ENCODE measurements around the gene TEAD1. TPM values are rescaled to one million over a fixed set of nuclear protein-coding genes. Genes with fewer than 3 reads are reported as not detected.
A peak's percentile ranks its signal among the peaks of the same experiment; 100 is the strongest.

Gene TEAD1
- total and polyA plus RNA-seq, 2 experiments from 2014 or later = 45.9 to 105 TPM

- no peak for TF ChIP-seq CTCF (IDR thresholded peaks at IDR 0.05; ENCODE audit: low read depth, low read length)
- Histone ChIP-seq H3K9me3 (ENCODE audit: low read depth) (no peaks in the 10 kb centered on the region), H3K4me3 (no peak overlapping the region), H3K4me1 (ENCODE audit: low read depth) (no peaks in the 10 kb centered on the region), H3K27ac (no peak overlapping the region), H3K27me3 (no peaks in the 10 kb centered on the region), H3K36me3 (peaks cover 29% of the 10 kb centered on the region)
- no peak for DNase-seq (ENCODE audit: low read depth in 1 of 2, low spot score in 1 of 2)
Measured at GRCh38 chr11:12942157-12942556, 267.9 kb downstream of the TEAD1 start.

- DNase-seq (ENCODE audit: low read depth in 1 of 2, low spot score in 1 of 2) = no peak
- no peaks in the 10 kb centered on the region for H3K27me3 ChIP-seq
- H3K4me1 ChIP-seq (ENCODE audit: low read depth) = no peaks in the 10 kb centered on the region
- TF ChIP-seq CTCF (IDR thresholded peaks at IDR 0.05; ENCODE audit: low read depth, low read length) = no peak
- H3K36me3 ChIP-seq = peaks cover 24% of the 10 kb centered on the region
- H3K9me3 ChIP-seq (ENCODE audit: low read depth) = no peaks in the 10 kb centered on the region
- no peak overlapping the region for H3K4me3 ChIP-seq
- H3K27ac ChIP-seq = no peak overlapping the region
Measured at GRCh38 chr11:12943311-12943710, 269.1 kb downstream of the TEAD1 start.

GRCh38 chr11:12944889-12945288, 270.7 kb downstream of the TEAD1 start:
- Histone ChIP-seq H3K27ac (no peak overlapping the region), H3K4me1 (ENCODE audit: low read depth) (no peaks in the 10 kb centered on the region), H3K36me3 (peaks cover 23% of the 10 kb centered on the region), H3K9me3 (ENCODE audit: low read depth) (no peaks in the 10 kb centered on the region), H3K4me3 (no peak overlapping the region), H3K27me3 (no peaks in the 10 kb centered on the region)
- TF ChIP-seq CTCF (IDR thresholded peaks at IDR 0.05; ENCODE audit: low read depth, low read length) = no peak
- DNase-seq (ENCODE audit: low read depth in 1 of 2, low spot score in 1 of 2) = no peak

GRCh38 chr11:12949453-12949852, 275.2 kb downstream of the TEAD1 start:
- Histone ChIP-seq H3K4me3 (no peak overlapping the region), H3K27me3 (no peaks in the 10 kb centered on the region), H3K36me3 (peaks cover 3% of the 10 kb centered on the region), H3K4me1 (ENCODE audit: low read depth) (no peaks in the 10 kb centered on the region), H3K27ac (no peak overlapping the region), H3K9me3 (ENCODE audit: low read depth) (no peaks in the 10 kb centered on the region)
- no peak for TF ChIP-seq CTCF (IDR thresholded peaks at IDR 0.05; ENCODE audit: low read depth, low read length)
- DNase-seq (ENCODE audit: low read depth in 1 of 2, low spot score in 1 of 2) = no peak

- no peak for TF ChIP-seq CTCF (IDR thresholded peaks at IDR 0.05; ENCODE audit: low read depth, low read length)
- Histone ChIP-seq H3K4me1 (ENCODE audit: low read depth) (no peaks in the 10 kb centered on the region), H3K9me3 (ENCODE audit: low read depth) (no peaks in the 10 kb centered on the region), H3K4me3 (no peak overlapping the region), H3K27ac (no peak overlapping the region), H3K27me3 (no peaks in the 10 kb centered on the region), H3K36me3 (no peaks in the 10 kb centered on the region)
- DNase-seq (ENCODE audit: low read depth in 1 of 2, low spot score in 1 of 2) = peak in 1 of 2 donors; percentile 23
Measured at GRCh38 chr11:12950670-12951069, 276.4 kb downstream of the TEAD1 start.

GRCh38 chr11:12951376-12951775, 277.2 kb downstream of the TEAD1 start:
- H3K9me3 ChIP-seq (ENCODE audit: low read depth) = no peaks in the 10 kb centered on the region
- H3K27me3 ChIP-seq = no peaks in the 10 kb centered on the region
- no peak for TF ChIP-seq CTCF (IDR thresholded peaks at IDR 0.05; ENCODE audit: low read depth, low read length)
- H3K36me3 ChIP-seq = no peaks in the 10 kb centered on the region
- no peak for DNase-seq (ENCODE audit: low read depth in 1 of 2, low spot score in 1 of 2)
- H3K27ac ChIP-seq = no peak overlapping the region
- H3K4me1 ChIP-seq (ENCODE audit: low read depth) = no peaks in the 10 kb centered on the region
- H3K4me3 ChIP-seq = no peak overlapping the region

Measured in cardiac muscle cell (in vitro differentiated cells and primary cell).